ENCODE results near the gene SKAP1. TPM values are rescaled to one million over a fixed set of nuclear protein-coding genes. Genes with fewer than 3 reads are reported as not detected.

Gene SKAP1
- total and polyA plus RNA-seq, 2 of the 13 experiments (the other 11 are each of a cell fraction or from before 2014, with no cell fraction given), result 0.21 TPM; not detected in 1

GRCh38 chr17:48285614-48286013 is 144.4 kb downstream of the SKAP1 start:
- no peak overlapping the region for H3K9ac ChIP-seq (ENCODE audit: insufficient read depth, low read depth, low read length)
- H3K4me2 ChIP-seq (ENCODE audit: low read depth, low read length), result no peak overlapping the region
- H3K36me3 ChIP-seq (replicated peaks in 1 of 2; ENCODE audit: control insufficient read depth in 1 of 2, insufficient read depth in 2 of 2, low read length in 2 of 2), result no peaks in the 10 kb centered on the region
- no peak for FAIRE-seq
- H3K4me1 ChIP-seq (ENCODE audit: insufficient read depth, low read length), result no peaks in the 10 kb centered on the region
- no peaks in the 10 kb centered on the region for H4K20me1 ChIP-seq (ENCODE audit: insufficient read depth, low read length)
- H3K27me3 ChIP-seq (ENCODE audit: control insufficient read depth in 1 of 2, insufficient read depth in 2 of 2, low read length in 2 of 2), result peaks cover 1 to 4% of the 10 kb centered on the region in 2 experiments; a peak in 1 of 5 replicates
- no peak overlapping the region for H2AFZ ChIP-seq (ENCODE audit: low read length)
- no peaks in the 10 kb centered on the region for H3K9me3 ChIP-seq (ENCODE audit: low read length)
- no peaks in the 10 kb centered on the region for H3K79me2 ChIP-seq (ENCODE audit: insufficient read depth, low read length)
- in situ Hi-C loops (cut with HindIII; ENCODE audit: extremely low pct_ligation_motif_present, low pct_unique_long_range_greater_than_20kb) (no loop called here), intact Hi-C loops (cut with micrococcal nuclease; ENCODE audit: unreplicated experiment) (no loop called here)
- no peak overlapping the region for H3K27ac ChIP-seq (ENCODE audit: extremely low read length, insufficient read depth, low read length)
- BruUV-seq (replicated peaks), result no TSS peak
- no peak overlapping the region for H3K4me3 ChIP-seq (replicated peaks in 1 of 3; ENCODE audit: insufficient read depth in 1 of 3, low read depth in 2 of 3, low read length in 3 of 3)
- ChIA-PET CTCF (ENCODE audit: low intra/inter-chr PET ratio, low total read pairs) (no interaction called here), POLR2A (no interaction called here)
- TF ChIP-seq ZNF496 (CRISPR knock-in tag; IDR thresholded peaks at IDR 0.05; ENCODE audit: insufficient replicate concordance) (no peak), MEIS1 (CRISPR knock-in tag; IDR thresholded peaks at IDR 0.05; ENCODE audit: borderline replicate concordance) (no peak), PITX1 (CRISPR knock-in tag; IDR thresholded peaks at IDR 0.05) (no peak), TCF7 (IDR thresholded peaks at IDR 0.05; ENCODE audit: low read depth) (no peak)
- no peak for DNase-seq (ENCODE audit: low spot score)
- ATAC-seq, result no peak

- BruUV-seq (replicated peaks), result no TSS peak
- intact Hi-C loops (cut with micrococcal nuclease; ENCODE audit: unreplicated experiment), result no loop called here
- no peak overlapping the region for H3K27ac ChIP-seq (ENCODE audit: extremely low read length, insufficient read depth, low read length)
- H3K79me2 ChIP-seq (ENCODE audit: insufficient read depth, low read length), result no peaks in the 10 kb centered on the region
- no peak for TF ChIP-seq ZNF12 (CRISPR knock-in tag; IDR thresholded peaks at IDR 0.05)
- H3K27me3 ChIP-seq (ENCODE audit: control insufficient read depth in 1 of 2, insufficient read depth in 2 of 2, low read length in 2 of 2), result peaks cover 1 to 4% of the 10 kb centered on the region in 2 experiments; a peak in 1 of 5 replicates
- no peaks in the 10 kb centered on the region for H3K36me3 ChIP-seq (replicated peaks in 1 of 2; ENCODE audit: control insufficient read depth in 1 of 2, insufficient read depth in 2 of 2, low read length in 2 of 2)
- FAIRE-seq (no peak), DNase-seq (ENCODE audit: low spot score) (no peak), ATAC-seq (no peak)
- H3K4me2 ChIP-seq (ENCODE audit: low read depth, low read length), result no peak overlapping the region
- no peak overlapping the region for H3K9ac ChIP-seq (ENCODE audit: insufficient read depth, low read depth, low read length)
- ChIA-PET POLR2A (no interaction called here), CTCF (ENCODE audit: low intra/inter-chr PET ratio, low total read pairs) (no interaction called here)
- no peaks in the 10 kb centered on the region for H3K4me1 ChIP-seq (ENCODE audit: insufficient read depth, low read length)
- H2AFZ ChIP-seq (ENCODE audit: low read length), result no peak overlapping the region
- H4K20me1 ChIP-seq (ENCODE audit: insufficient read depth, low read length), result no peaks in the 10 kb centered on the region
- H3K9me3 ChIP-seq (ENCODE audit: low read length), result no peaks in the 10 kb centered on the region
- 1% methylated on average over 1 of the region's 1 CpG for WGBS (ENCODE audit: low lambda C conversion rate)
- in situ Hi-C loops (cut with HindIII; ENCODE audit: extremely low pct_ligation_motif_present, low pct_unique_long_range_greater_than_20kb), result no loop called here
- H3K4me3 ChIP-seq (replicated peaks in 1 of 3; ENCODE audit: insufficient read depth in 1 of 3, low read depth in 2 of 3, low read length in 3 of 3), result no peak overlapping the region
Observed at GRCh38 chr17:48283907-48284306, 146.1 kb downstream of the SKAP1 start.

Measured in HepG2 (cell line).